OCI-M2 (cell line): ENCODE measurements around the gene SFTPA1.
"Not testable (repeated sequence)": the region's sequence is repeated elsewhere in the genome, so short reads cannot be mapped to it uniquely, and the experiment has no call there.

Source experiments
- DNase-seq: peaks from one replicate; lab custom pipeline; 2025; ENCODE audit not compliant: unreplicated experiment; lab: John Stamatoyannopoulos, UW

Gene SFTPA1

GRCh38 chr10:79608505-79609375, 2.0 kb upstream of the SFTPA1 start:
- no peak for DNase-seq

GRCh38 chr10:79611193-79611976, 646 bp downstream of the SFTPA1 start:
- not testable (repeated sequence) for DNase-seq

GRCh38 chr10:79615577-79615976, 4.8 kb downstream of the SFTPA1 start:
- no peak for DNase-seq

- DNase-seq, result no peak
Observed at GRCh38 chr10:79616164-79616563, 5.4 kb downstream of the SFTPA1 start.

GRCh38 chr10:79623663-79624062, 12.9 kb downstream of the SFTPA1 start:
- not testable (repeated sequence) for DNase-seq

GRCh38 chr10:79627075-79627474, 16.3 kb downstream of the SFTPA1 start:
- DNase-seq, result no peak

- no peak for DNase-seq
Observed at GRCh38 chr10:79628083-79628482, 17.3 kb downstream of the SFTPA1 start.

GRCh38 chr10:79628988-79629954, 18.5 kb downstream of the SFTPA1 start:
- no peak for DNase-seq

- DNase-seq, result no peak
Observed at GRCh38 chr10:79629955-79630327, 19.2 kb downstream of the SFTPA1 start.

- DNase-seq, result not testable (repeated sequence)
Observed at GRCh38 chr10:79636654-79637199, 26.0 kb downstream of the SFTPA1 start.

GRCh38 chr10:79638318-79638717, 27.6 kb downstream of the SFTPA1 start:
- no peak for DNase-seq

GRCh38 chr10:79652695-79653094, 42.0 kb downstream of the SFTPA1 start:
- not testable (repeated sequence) for DNase-seq

- not testable (repeated sequence) for DNase-seq
Observed at GRCh38 chr10:79663287-79663686, 52.5 kb downstream of the SFTPA1 start.

GRCh38 chr10:79664686-79665085, 53.9 kb downstream of the SFTPA1 start:
- not testable (repeated sequence) for DNase-seq
